ENCODE results near the gene ZW10. TPM values are rescaled to one million over a fixed set of nuclear protein-coding genes. Genes with fewer than 3 reads are reported as not detected.

The ZW10 gene
- polyA plus RNA-seq, 3 donors: 3.3 to 13.1 (median 10.2) TPM

DNA sequence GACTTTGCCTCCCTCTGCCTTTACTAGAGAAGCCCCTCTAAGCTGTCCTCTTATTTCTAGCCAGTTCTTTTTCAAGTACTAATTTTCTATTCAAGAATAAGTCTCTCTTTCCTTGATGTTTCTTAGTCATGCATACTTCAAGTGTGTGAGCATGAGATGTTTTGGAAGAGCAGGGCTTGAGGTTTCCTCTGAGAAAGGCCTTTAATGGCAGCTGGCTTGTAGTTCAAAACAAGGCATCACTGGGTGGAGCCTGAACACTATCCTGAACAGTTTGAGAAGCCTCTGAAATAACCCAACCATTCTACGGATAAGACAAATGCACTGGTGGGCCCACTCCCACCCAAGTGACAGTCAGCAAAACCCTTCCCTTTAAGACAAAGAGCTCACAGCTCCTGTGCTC, 43.7 kb upstream of the ZW10 start:
- no peak for TF ChIP-seq CTCF (IDR thresholded peaks at IDR 0.05)
- Histone ChIP-seq H3K27ac (ENCODE audit: low read depth in 1 of 2, low read length in 2 of 2) (no peak overlapping the region), H3K27me3 (ENCODE audit: control insufficient read depth in 2 of 2, insufficient read depth in 2 of 2, low read length in 2 of 2) (no peaks in the 10 kb centered on the region), H3K36me3 (replicated peaks in 1 of 2; ENCODE audit: control insufficient read depth in 1 of 2, insufficient read depth in 2 of 2, low read length in 2 of 2) (peaks cover 28 to 75% of the 10 kb centered on the region in 2 donors), H2AFZ (ENCODE audit: insufficient read depth, low read depth, low read length, poor library complexity, severe bottlenecking) (no peak overlapping the region), H3K4me2 (replicated peaks; ENCODE audit: extremely low read depth, low read length, poor library complexity, severe bottlenecking) (no peak overlapping the region), H4K20me1 (ENCODE audit: insufficient read depth, low read length) (no peaks in the 10 kb centered on the region), H3K9me3 (replicated peaks in 1 of 2; ENCODE audit: control insufficient read depth in 1 of 2, insufficient read depth in 1 of 2, low read length in 2 of 2) (no peaks in the 10 kb centered on the region), H3K4me3 (replicated peaks in 1 of 3; ENCODE audit: low read depth in 2 of 3, low read length in 3 of 3) (no peak overlapping the region), H3K9ac (ENCODE audit: insufficient read depth, low read length, poor library complexity, severe bottlenecking) (no peak overlapping the region), H3K79me2 (ENCODE audit: insufficient read depth, low read length) (no peaks in the 10 kb centered on the region), H3K4me1 (ENCODE audit: control insufficient read depth in 1 of 2, insufficient read depth in 2 of 2, low read length in 2 of 2) (no peaks in the 10 kb centered on the region)
- H3K4me1 Mint-ChIP-seq: no peaks in the 10 kb centered on the region
- H3K4me3 Mint-ChIP-seq: no peak overlapping the region
- H3K27ac Mint-ChIP-seq: no peak overlapping the region
- intact Hi-C loops (cut with micrococcal nuclease): no loop called here
- WGBS (ENCODE audit: insufficient coverage): no CpG with 5 or more reads among the region's 1 CpG
- H3K27me3 Mint-ChIP-seq (ENCODE audit: low read depth in 3 of 3): peaks cover 0 to 1% (median under 1%) of the 10 kb centered on the region in 3 donors
- no peak for DNase-seq
- peaks cover 0 to 2% (median 0%) of the 10 kb centered on the region in 7 donors for H3K9me3 Mint-ChIP-seq
- peaks cover 54 to 60% of the 10 kb centered on the region in 2 donors for H3K36me3 Mint-ChIP-seq

DNA sequence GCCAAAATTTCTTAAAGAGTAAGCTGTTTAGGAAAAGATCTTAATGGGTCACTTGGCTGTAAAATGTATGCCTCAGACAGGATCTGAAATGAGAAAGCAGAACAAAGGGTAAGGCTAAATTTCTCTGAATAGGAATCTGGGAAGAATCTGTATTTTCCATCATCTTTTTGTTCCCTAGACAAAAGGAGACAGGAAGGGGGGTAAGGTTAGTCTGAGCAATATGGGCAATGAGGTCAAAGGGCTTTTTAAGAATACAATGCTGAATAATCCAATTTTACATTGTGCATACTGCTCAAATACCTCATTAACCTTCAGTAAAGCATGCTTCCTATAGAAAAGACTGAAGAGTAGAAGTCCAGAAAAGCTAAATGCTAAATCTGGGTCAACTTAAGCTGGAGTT, 40.7 kb upstream of the ZW10 start:
- Histone ChIP-seq H4K20me1 (ENCODE audit: insufficient read depth, low read length) (no peaks in the 10 kb centered on the region), H3K27ac (ENCODE audit: low read depth in 1 of 2, low read length in 2 of 2) (no peak overlapping the region), H3K9ac (ENCODE audit: insufficient read depth, low read length, poor library complexity, severe bottlenecking) (no peak overlapping the region), H3K4me2 (replicated peaks; ENCODE audit: extremely low read depth, low read length, poor library complexity, severe bottlenecking) (no peak overlapping the region), H3K27me3 (ENCODE audit: control insufficient read depth in 2 of 2, insufficient read depth in 2 of 2, low read length in 2 of 2) (no peaks in the 10 kb centered on the region), H2AFZ (ENCODE audit: insufficient read depth, low read depth, low read length, poor library complexity, severe bottlenecking) (no peak overlapping the region), H3K36me3 (replicated peaks in 1 of 2; ENCODE audit: control insufficient read depth in 1 of 2, insufficient read depth in 2 of 2, low read length in 2 of 2) (peaks cover 30 to 72% of the 10 kb centered on the region in 2 donors), H3K9me3 (replicated peaks in 1 of 2; ENCODE audit: control insufficient read depth in 1 of 2, insufficient read depth in 1 of 2, low read length in 2 of 2) (no peaks in the 10 kb centered on the region), H3K4me1 (ENCODE audit: control insufficient read depth in 1 of 2, insufficient read depth in 2 of 2, low read length in 2 of 2) (no peaks in the 10 kb centered on the region), H3K4me3 (replicated peaks in 1 of 3; ENCODE audit: low read depth in 2 of 3, low read length in 3 of 3) (no peak overlapping the region), H3K79me2 (ENCODE audit: insufficient read depth, low read length) (no peaks in the 10 kb centered on the region)
- Mint-ChIP-seq H3K4me3 (no peak overlapping the region), H3K4me1 (no peaks in the 10 kb centered on the region), H3K27me3 (ENCODE audit: low read depth in 3 of 3) (peaks cover 0 to 2% (median 0%) of the 10 kb centered on the region in 3 donors), H3K36me3 (peaks cover 51 to 53% of the 10 kb centered on the region in 2 donors), H3K9me3 (peaks cover 0 to 2% (median 0%) of the 10 kb centered on the region in 7 donors), H3K27ac (no peak overlapping the region)
- no peak for TF ChIP-seq CTCF (IDR thresholded peaks at IDR 0.05)
- intact Hi-C loops (cut with micrococcal nuclease): no loop called here
- DNase-seq: no peak

Data from CD14-positive monocyte (primary cell).